ENCODE measurements around the gene UBA6. TPM values are rescaled to one million over a fixed set of nuclear protein-coding genes. Genes with fewer than 3 reads are reported as not detected.

UBA6 gene
- total RNA-seq, 1 donor: 60.8 TPM

GRCh38 chr4:67576538-67576937, 124.4 kb downstream of the UBA6 start:
- Histone ChIP-seq H3K27me3 (ENCODE audit: insufficient read depth, low read length) (no peaks in the 10 kb centered on the region), H3K9me3 (ENCODE audit: low read depth, low read length) (no peaks in the 10 kb centered on the region), H3K4me3 (ENCODE audit: insufficient read depth, low read length) (no peak overlapping the region), H3K36me3 (ENCODE audit: insufficient read depth, low read length) (no peaks in the 10 kb centered on the region), H3K79me2 (ENCODE audit: insufficient read depth, low read length) (no peaks in the 10 kb centered on the region), H3K27ac (ENCODE audit: low read depth, low read length) (no peak overlapping the region), H3K4me1 (ENCODE audit: insufficient read depth, low read length) (no peaks in the 10 kb centered on the region), H3K4me2 (ENCODE audit: insufficient read depth, low read length) (no peak overlapping the region), H4K20me1 (ENCODE audit: insufficient read depth, low read length) (no peaks in the 10 kb centered on the region), H2AFZ (ENCODE audit: low read length) (no peak overlapping the region)
- no peak for TF ChIP-seq CTCF (IDR thresholded peaks at IDR 0.05; ENCODE audit: extremely low read depth, low read depth, low read length)
- DNase-seq (ENCODE audit: insufficient read length, low spot score, missing footprints): no peak

- no peak for DNase-seq (ENCODE audit: insufficient read length, low spot score, missing footprints)
- TF ChIP-seq CTCF (IDR thresholded peaks at IDR 0.05; ENCODE audit: extremely low read depth, low read depth, low read length): no peak
- H3K79me2 ChIP-seq (ENCODE audit: insufficient read depth, low read length): no peaks in the 10 kb centered on the region
- no peaks in the 10 kb centered on the region for H3K4me1 ChIP-seq (ENCODE audit: insufficient read depth, low read length)
- no peak overlapping the region for H3K4me3 ChIP-seq (ENCODE audit: insufficient read depth, low read length)
- H4K20me1 ChIP-seq (ENCODE audit: insufficient read depth, low read length): no peaks in the 10 kb centered on the region
- H3K36me3 ChIP-seq (ENCODE audit: insufficient read depth, low read length): no peaks in the 10 kb centered on the region
- H3K27me3 ChIP-seq (ENCODE audit: insufficient read depth, low read length): no peaks in the 10 kb centered on the region
- no peak overlapping the region for H3K27ac ChIP-seq (ENCODE audit: low read depth, low read length)
- no peak overlapping the region for H2AFZ ChIP-seq (ENCODE audit: low read length)
- no peak overlapping the region for H3K4me2 ChIP-seq (ENCODE audit: insufficient read depth, low read length)
- H3K9me3 ChIP-seq (ENCODE audit: low read depth, low read length): no peaks in the 10 kb centered on the region
Measured at GRCh38 chr4:67576059-67576466, 124.9 kb downstream of the UBA6 start.

- Histone ChIP-seq H3K27me3 (ENCODE audit: insufficient read depth, low read length) (no peaks in the 10 kb centered on the region), H3K27ac (ENCODE audit: low read depth, low read length) (no peak overlapping the region), H3K36me3 (ENCODE audit: insufficient read depth, low read length) (no peaks in the 10 kb centered on the region), H3K4me1 (ENCODE audit: insufficient read depth, low read length) (no peaks in the 10 kb centered on the region), H4K20me1 (ENCODE audit: insufficient read depth, low read length) (no peaks in the 10 kb centered on the region), H3K79me2 (ENCODE audit: insufficient read depth, low read length) (no peaks in the 10 kb centered on the region), H3K4me2 (ENCODE audit: insufficient read depth, low read length) (no peak overlapping the region), H2AFZ (ENCODE audit: low read length) (peak overlapping the region; percentile 33), H3K9me3 (ENCODE audit: low read depth, low read length) (no peaks in the 10 kb centered on the region), H3K4me3 (ENCODE audit: insufficient read depth, low read length) (no peak overlapping the region)
- TF ChIP-seq CTCF (IDR thresholded peaks at IDR 0.05; ENCODE audit: extremely low read depth, low read depth, low read length): no peak
- no peak for DNase-seq (ENCODE audit: insufficient read length, low spot score, missing footprints)
Measured at GRCh38 chr4:67575232-67576058, 125.5 kb downstream of the UBA6 start.

GRCh38 chr4:67573193-67573592, 127.8 kb downstream of the UBA6 start:
- H3K27me3 ChIP-seq (ENCODE audit: insufficient read depth, low read length): no peaks in the 10 kb centered on the region
- H3K4me3 ChIP-seq (ENCODE audit: insufficient read depth, low read length): no peak overlapping the region
- no peaks in the 10 kb centered on the region for H3K9me3 ChIP-seq (ENCODE audit: low read depth, low read length)
- H3K4me2 ChIP-seq (ENCODE audit: insufficient read depth, low read length): no peak overlapping the region
- no peaks in the 10 kb centered on the region for H3K79me2 ChIP-seq (ENCODE audit: insufficient read depth, low read length)
- no peak overlapping the region for H3K27ac ChIP-seq (ENCODE audit: low read depth, low read length)
- DNase-seq (ENCODE audit: insufficient read length, low spot score, missing footprints): no peak
- no peak for TF ChIP-seq CTCF (IDR thresholded peaks at IDR 0.05; ENCODE audit: extremely low read depth, low read depth, low read length)
- no peaks in the 10 kb centered on the region for H4K20me1 ChIP-seq (ENCODE audit: insufficient read depth, low read length)
- H2AFZ ChIP-seq (ENCODE audit: low read length): no peak overlapping the region
- H3K4me1 ChIP-seq (ENCODE audit: insufficient read depth, low read length): no peaks in the 10 kb centered on the region
- H3K36me3 ChIP-seq (ENCODE audit: insufficient read depth, low read length): no peaks in the 10 kb centered on the region

All from osteoblast (primary cell).